ENCODE data around the gene CGB7. TPM values are rescaled to one million over a fixed set of nuclear protein-coding genes. Genes with fewer than 3 reads are reported as not detected.
"Not testable (repeated sequence)": the region's sequence is repeated elsewhere in the genome, so short reads cannot be mapped to it uniquely, and the experiment has no call there.

Gene CGB7
- total and polyA plus RNA-seq, 4 donors, result 0.16 to 0.29 (median 0.17) TPM; not detected in 1

DNA sequence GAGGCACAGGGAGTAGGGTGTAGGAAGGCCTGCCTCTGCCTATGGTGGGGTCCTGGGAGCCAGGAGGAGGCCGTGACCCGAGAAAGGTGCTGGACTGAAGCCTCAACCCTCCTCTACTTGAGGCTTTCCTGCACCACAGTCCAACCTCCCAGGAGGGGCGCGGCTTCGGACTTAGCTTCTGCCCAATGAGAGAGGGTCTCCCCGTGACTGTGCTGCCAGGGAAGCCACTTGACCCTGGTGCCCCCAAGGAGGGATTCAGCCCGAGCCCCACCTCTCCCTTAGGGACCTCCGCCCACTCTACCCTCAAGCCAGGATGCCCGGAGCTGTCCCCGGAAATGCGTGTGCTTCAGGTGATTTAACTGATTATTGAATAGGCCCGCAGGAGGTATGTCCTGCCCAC is 8.5 kb downstream of the CGB7 start, which contains the start of gene CGB8:
TSS of gene CGB8 (minus strand) at position 101 of the 400 bp plus-strand sequence. CDS start 372 bp downstream, outside the sequence.
- not testable (repeated sequence) for H3K27me3 ChIP-seq (ENCODE audit: control insufficient read depth, insufficient read depth, low read length)
- 68% methylated on average over 2 of the region's 12 CpGs for WGBS (ENCODE audit: insufficient coverage)

DNA sequence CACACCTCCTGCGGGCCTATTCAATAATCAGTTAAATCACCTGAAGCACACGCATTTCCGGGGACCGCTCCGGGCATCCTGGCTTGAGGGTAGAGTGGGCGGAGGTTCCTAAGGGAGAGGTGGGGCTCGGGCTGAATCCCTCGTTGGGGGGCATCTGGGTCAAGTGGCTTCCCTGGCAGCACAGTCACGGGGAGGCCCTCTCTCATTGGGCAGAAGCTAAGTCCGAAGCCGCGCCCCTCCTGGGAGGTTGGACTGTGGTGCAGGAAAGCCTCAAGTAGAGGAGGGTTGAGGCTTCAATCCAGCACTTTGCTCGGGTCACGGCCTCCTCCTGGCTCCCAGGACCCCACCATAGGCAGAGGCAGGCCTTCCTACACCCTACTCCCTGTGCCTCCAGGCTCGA is 14.0 kb downstream of the CGB7 start, which contains the start of gene CGB5:
TSS of gene CGB5 (plus strand) at position 301 of the 400 bp plus-strand sequence. CDS start 362 bp downstream, outside the sequence.
- H3K27me3 ChIP-seq (ENCODE audit: control insufficient read depth, insufficient read depth, low read length); H3K27ac ChIP-seq (ENCODE audit: low read depth, low read length); H3K4me3 ChIP-seq (ENCODE audit: low read depth, low read length); DNase-seq (ENCODE audit: low read depth in 4 of 6, low spot score in 6 of 6); H3K36me3 ChIP-seq (ENCODE audit: control insufficient read depth, insufficient read depth, low read length); H3K9me3 ChIP-seq (ENCODE audit: control insufficient read depth, insufficient read depth, low read length); H3K4me1 ChIP-seq (ENCODE audit: control insufficient read depth, insufficient read depth, low read length): not testable (repeated sequence)
- 70% methylated on average over 10 of the region's 15 CpGs for WGBS (ENCODE audit: insufficient coverage)

More for the DNA sequence above, 8.5 kb downstream of the CGB7 start, which contains the start of gene CGB8:
- not testable (repeated sequence) for H3K4me1 ChIP-seq (ENCODE audit: control insufficient read depth, insufficient read depth, low read length); DNase-seq (ENCODE audit: low read depth in 4 of 6, low spot score in 6 of 6); H3K4me3 ChIP-seq (ENCODE audit: low read depth, low read length); H3K9me3 ChIP-seq (ENCODE audit: control insufficient read depth, insufficient read depth, low read length); H3K27ac ChIP-seq (ENCODE audit: low read depth, low read length); H3K36me3 ChIP-seq (ENCODE audit: control insufficient read depth, insufficient read depth, low read length)

GRCh38 chr19:49042666-49043065 is 14.9 kb downstream of the CGB7 start:
- no CpG with 5 or more reads among the region's 4 CpGs for WGBS (ENCODE audit: insufficient coverage)
- H3K4me3 ChIP-seq (ENCODE audit: low read depth, low read length); H3K36me3 ChIP-seq (ENCODE audit: control insufficient read depth, insufficient read depth, low read length); H3K9me3 ChIP-seq (ENCODE audit: control insufficient read depth, insufficient read depth, low read length); DNase-seq (ENCODE audit: low read depth in 4 of 6, low spot score in 6 of 6); H3K27ac ChIP-seq (ENCODE audit: low read depth, low read length); H3K4me1 ChIP-seq (ENCODE audit: control insufficient read depth, insufficient read depth, low read length); H3K27me3 ChIP-seq (ENCODE audit: control insufficient read depth, insufficient read depth, low read length): not testable (repeated sequence)

GRCh38 chr19:49042177-49042576 is 15.4 kb downstream of the CGB7 start:
- Histone ChIP-seq H3K9me3 (ENCODE audit: control insufficient read depth, insufficient read depth, low read length) (no peaks in the 10 kb centered on the region), H3K4me1 (ENCODE audit: control insufficient read depth, insufficient read depth, low read length) (no peaks in the 10 kb centered on the region), H3K27ac (ENCODE audit: low read depth, low read length) (no peak overlapping the region), H3K4me3 (ENCODE audit: low read depth, low read length) (no peak overlapping the region), H3K36me3 (ENCODE audit: control insufficient read depth, insufficient read depth, low read length) (no peaks in the 10 kb centered on the region), H3K27me3 (ENCODE audit: control insufficient read depth, insufficient read depth, low read length) (no peaks in the 10 kb centered on the region)
- 83% methylated on average over 14 of the region's 17 CpGs for WGBS (ENCODE audit: insufficient coverage)
- no peak for DNase-seq (ENCODE audit: low read depth in 4 of 6, low spot score in 6 of 6)

DNA sequence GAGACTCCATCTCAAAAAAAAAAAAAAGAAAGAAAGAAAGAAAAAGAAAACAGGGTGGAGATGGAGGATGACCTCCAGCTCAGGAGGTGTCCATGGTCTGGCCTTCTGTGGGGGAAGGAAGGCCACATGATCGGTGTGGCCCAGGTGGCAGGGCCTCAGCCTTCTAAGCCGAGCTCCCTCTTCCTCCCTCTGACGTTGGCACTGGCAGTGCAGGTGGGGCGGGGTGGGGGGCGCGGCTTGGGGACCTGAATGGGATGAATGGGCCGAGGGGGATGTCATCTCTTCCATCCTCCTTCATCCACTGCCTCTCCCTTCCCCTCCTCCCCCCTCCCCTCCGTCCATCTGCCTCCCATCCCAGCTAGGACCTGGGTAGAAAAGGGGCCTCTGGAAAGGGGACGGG is 17.8 kb downstream of the CGB7 start:
- H3K36me3 ChIP-seq (ENCODE audit: control insufficient read depth, insufficient read depth, low read length); H3K27ac ChIP-seq (ENCODE audit: low read depth, low read length); DNase-seq (ENCODE audit: low read depth in 4 of 6, low spot score in 6 of 6); H3K27me3 ChIP-seq (ENCODE audit: control insufficient read depth, insufficient read depth, low read length); H3K4me1 ChIP-seq (ENCODE audit: control insufficient read depth, insufficient read depth, low read length); H3K4me3 ChIP-seq (ENCODE audit: low read depth, low read length); H3K9me3 ChIP-seq (ENCODE audit: control insufficient read depth, insufficient read depth, low read length): not testable (repeated sequence)
- WGBS (ENCODE audit: insufficient coverage), result 83% methylated on average over 1 of the region's 9 CpGs

- H3K27me3 ChIP-seq (ENCODE audit: control insufficient read depth, insufficient read depth, low read length); H3K36me3 ChIP-seq (ENCODE audit: control insufficient read depth, insufficient read depth, low read length); DNase-seq (ENCODE audit: low read depth in 4 of 6, low spot score in 6 of 6); H3K9me3 ChIP-seq (ENCODE audit: control insufficient read depth, insufficient read depth, low read length); H3K4me1 ChIP-seq (ENCODE audit: control insufficient read depth, insufficient read depth, low read length); H3K27ac ChIP-seq (ENCODE audit: low read depth, low read length); H3K4me3 ChIP-seq (ENCODE audit: low read depth, low read length): not testable (repeated sequence)
- 93% methylated on average over 23 of the region's 26 CpGs for WGBS (ENCODE audit: insufficient coverage)
Observed at GRCh38 chr19:49038557-49039276, 18.8 kb downstream of the CGB7 start.

GRCh38 chr19:49038111-49038510 is 19.4 kb downstream of the CGB7 start:
- not testable (repeated sequence) for H3K27me3 ChIP-seq (ENCODE audit: control insufficient read depth, insufficient read depth, low read length); DNase-seq (ENCODE audit: low read depth in 4 of 6, low spot score in 6 of 6); H3K9me3 ChIP-seq (ENCODE audit: control insufficient read depth, insufficient read depth, low read length); H3K27ac ChIP-seq (ENCODE audit: low read depth, low read length); H3K4me1 ChIP-seq (ENCODE audit: control insufficient read depth, insufficient read depth, low read length); H3K36me3 ChIP-seq (ENCODE audit: control insufficient read depth, insufficient read depth, low read length); H3K4me3 ChIP-seq (ENCODE audit: low read depth, low read length)
- no CpG with 5 or more reads among the region's 8 CpGs for WGBS (ENCODE audit: insufficient coverage)

- H3K4me3 ChIP-seq (ENCODE audit: low read depth, low read length); H3K27me3 ChIP-seq (ENCODE audit: control insufficient read depth, insufficient read depth, low read length); H3K4me1 ChIP-seq (ENCODE audit: control insufficient read depth, insufficient read depth, low read length); H3K9me3 ChIP-seq (ENCODE audit: control insufficient read depth, insufficient read depth, low read length); DNase-seq (ENCODE audit: low read depth in 4 of 6, low spot score in 6 of 6); H3K36me3 ChIP-seq (ENCODE audit: control insufficient read depth, insufficient read depth, low read length); H3K27ac ChIP-seq (ENCODE audit: low read depth, low read length): not testable (repeated sequence)
- 31% methylated on average over 8 of the region's 18 CpGs for WGBS (ENCODE audit: insufficient coverage)
Observed at GRCh38 chr19:49036815-49037214, 20.7 kb downstream of the CGB7 start, which contains the start of gene CGB1. Gene CGB1 (minus strand): TSS chr19:49036895. CDS start chr19:49036711, 184 bp downstream.

DNA sequence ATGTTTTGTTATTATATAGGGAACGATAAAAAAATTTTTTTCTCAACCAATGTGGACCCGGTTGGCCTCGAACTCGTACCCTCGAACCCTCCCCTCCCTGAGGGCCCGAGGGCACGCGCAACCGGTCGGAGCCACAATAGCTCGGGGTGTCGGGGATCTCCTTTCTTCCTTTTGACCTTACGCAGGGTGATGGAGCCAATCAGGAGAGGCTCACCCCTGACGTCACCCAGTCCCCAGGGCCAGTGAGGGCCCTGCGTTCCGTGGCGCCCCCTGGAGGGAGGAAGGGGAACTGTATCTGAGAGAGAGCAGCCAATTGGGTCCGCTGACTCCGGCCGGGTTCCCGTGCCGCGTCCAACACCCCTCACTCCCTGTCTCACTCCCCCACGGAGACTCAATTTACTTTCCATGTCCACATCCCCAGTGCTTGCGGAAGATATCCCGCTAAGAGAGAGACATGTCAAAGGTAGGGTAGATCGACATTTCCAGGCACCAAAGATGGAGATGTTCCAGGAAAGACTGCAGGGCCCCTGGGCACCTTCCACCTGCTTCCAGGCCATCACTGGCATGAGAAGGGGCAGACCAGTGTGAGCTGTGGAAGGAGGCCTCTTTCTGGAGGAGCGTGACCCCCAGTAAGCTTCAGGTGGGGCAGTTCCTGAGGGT is 25.8 kb downstream of the CGB7 start, which contains the start of gene CGB2:
TSS of gene CGB2 (plus strand) at position 249 of the 660 bp plus-strand sequence. CDS start at position 455, 206 bp downstream.
- not testable (repeated sequence) for H3K27me3 ChIP-seq (ENCODE audit: control insufficient read depth, insufficient read depth, low read length); H3K36me3 ChIP-seq (ENCODE audit: control insufficient read depth, insufficient read depth, low read length); DNase-seq (ENCODE audit: low read depth in 4 of 6, low spot score in 6 of 6); H3K27ac ChIP-seq (ENCODE audit: low read depth, low read length); H3K4me3 ChIP-seq (ENCODE audit: low read depth, low read length); H3K4me1 ChIP-seq (ENCODE audit: control insufficient read depth, insufficient read depth, low read length); H3K9me3 ChIP-seq (ENCODE audit: control insufficient read depth, insufficient read depth, low read length)
- 78% methylated on average over 2 of the region's 28 CpGs for WGBS (ENCODE audit: insufficient coverage)

Measured in spinal cord (tissue), 10 donors.